HCT116 (cell line): Measurements from ENCODE around the gene TFE3. TPM values are rescaled to one million over a fixed set of nuclear protein-coding genes. Genes with fewer than 3 reads are reported as not detected.

Experiments used
- ATAC-seq: fragments of 200-7000 bp; cut with Tn5 transposase; 2 replicates; pipeline ENCODE4 v1.9.1; 2020; ENCODE audit warnings: mild to moderate bottlenecking, moderate library complexity
- BruUV-seq: library from RNA; stranded (reverse); fragments of 400-500 nt; replicated peaks from 2 replicates; lab custom pipeline; 2021; lab: Mats Ljungman, UMichigan
- CTCF ChIA-PET: fragments of 300-600 bp; sonication (Branson Sonifier 250); formaldehyde crosslinking; loops from one replicate; lab custom pipeline; 2021; ENCODE audit warnings: antibody characterized with exemption; lab: Charles Lee
- POLR2A ChIA-PET: fragments of 300-600, 350-600 bp; sonication (Branson Sonifier 250); formaldehyde crosslinking; loops from one replicate; lab custom pipeline; 2021; ENCODE audit warnings: antibody characterized with exemption; lab: Charles Lee
- RAD21 ChIA-PET, 2 experiments: fragments of 300-600 bp; sonication (Branson Sonifier 250); formaldehyde crosslinking; loops; one replicate each; lab custom pipeline; 2023; ENCODE audit warnings: low total read pairs in 2 of 2; ENCODE audit not compliant: uncharacterized antibody in 2 of 2, unreplicated experiment in 2 of 2, low non-redundant PET in 1 of 2; lab: Charles Lee
- DNase-seq: peaks from one replicate; pipeline ENCODE4 v3.0.0-alpha.2; 2010; ENCODE audit warnings: low read depth, low spot score
- H2AFZ ChIP-seq: fragments of 200-600 bp; shearing (Covaris generic), sonication (generic); 2 replicates; pipeline ENCODE4 v1.6.1; 2017; ENCODE audit warnings: low read depth, mixed run types, mixed read lengths, antibody characterized with exemption, low read length; ENCODE audit not compliant: poor library complexity, severe bottlenecking
- H3K27ac ChIP-seq: 2 replicates; pipeline ENCODE4 v1.5.1; 2012; ENCODE audit warnings: low read depth, low read length
- H3K27me3 ChIP-seq: fragments of 200-600 bp; sonication (generic); 2 replicates; pipeline ENCODE4 v1.6.1; 2016; ENCODE audit warnings: mixed run types, low read length, mixed read lengths; ENCODE audit not compliant: insufficient read depth
- H3K36me3 ChIP-seq, 2 experiments: fragments of 200-500 bp in 1 of 2; fragments of 200-600 bp in 1 of 2; sonication (Bioruptor generic) in 1 of 2; sonication (generic) in 1 of 2; 2 replicates each; pipeline versions ENCODE4 v1.5.1 to v1.6.1; 2014 to 2016; ENCODE audit warnings: low read length in 2 of 2, inconsistent platforms in 1 of 2, mixed read lengths in 1 of 2, mixed run types in 1 of 2; ENCODE audit not compliant: insufficient read depth in 2 of 2, control insufficient read depth in 1 of 2
- H3K4me1 ChIP-seq, 2 experiments: fragments of 200-600 bp in 1 of 2; sonication (generic) in 1 of 2; 2 replicates each; pipeline versions ENCODE4 v1.5.1 to v1.6.1; 2012 to 2017; ENCODE audit warnings: low read length in 2 of 2, inconsistent platforms in 1 of 2, mild to moderate bottlenecking in 1 of 2, mixed read lengths in 1 of 2, mixed run types in 1 of 2, moderate library complexity in 1 of 2; ENCODE audit not compliant: insufficient read depth in 2 of 2, control insufficient read depth in 1 of 2
- H3K4me2 ChIP-seq: fragments of 200-600 bp; sonication (generic); 2 replicates; pipeline ENCODE4 v1.6.1; 2017; ENCODE audit warnings: mixed run types, low read length, mixed read lengths
- H3K4me3 ChIP-seq, 2 experiments: fragments of 200-600 bp in 1 of 2; sonication (generic) in 1 of 2; replicated peaks in 1 of 2; 2 replicates each; pipeline ENCODE4 v1.5.1; 2011 to 2016; ENCODE audit warnings: low read length in 2 of 2, control low read depth in 1 of 2, low read depth in 1 of 2, mild to moderate bottlenecking in 1 of 2, mixed read lengths in 1 of 2, mixed run types in 1 of 2
- H3K79me2 ChIP-seq: fragments of 200-600 bp; sonication (generic); 2 replicates; pipeline ENCODE4 v1.6.1; 2017; ENCODE audit warnings: mild to moderate bottlenecking, mixed run types, low read length, moderate library complexity, mixed read lengths; ENCODE audit not compliant: insufficient read depth
- H3K9ac ChIP-seq: fragments of 200-600 bp; sonication (generic); 2 replicates; pipeline ENCODE4 v1.6.1; 2016; ENCODE audit warnings: low read length, mixed read lengths
- H3K9me2 ChIP-seq: fragments of 200-600 bp; sonication (generic), shearing (Covaris generic); 2 replicates; pipeline ENCODE4 v1.6.1; 2017; ENCODE audit warnings: mixed run types, mild to moderate bottlenecking, moderate library complexity; ENCODE audit not compliant: insufficient read depth
- H3K9me3 ChIP-seq, 2 experiments: fragments of 200-500 bp in 1 of 2; fragments of 200-600 bp in 1 of 2; sonication (Bioruptor generic) in 1 of 2; sonication (generic) in 1 of 2; 2 replicates each; pipeline ENCODE4 v1.6.1; 2014 to 2017; ENCODE audit warnings: low read length in 2 of 2, mixed read lengths in 2 of 2, inconsistent platforms in 1 of 2, low read depth in 1 of 2, mild to moderate bottlenecking in 1 of 2, mixed run types in 1 of 2, moderate library complexity in 1 of 2; ENCODE audit not compliant: control insufficient read depth in 1 of 2, insufficient read depth in 1 of 2
- H4K20me1 ChIP-seq: fragments of 200-600 bp; sonication (generic), shearing (Covaris generic); 2 replicates; pipeline ENCODE4 v1.6.1; 2017; ENCODE audit warnings: mixed run types, mild to moderate bottlenecking, moderate library complexity; ENCODE audit not compliant: insufficient read depth
- CEBPB ChIP-seq: IDR thresholded peaks from 2 replicates; pipeline ENCODE4 v1.6.1; 2012; ENCODE audit warnings: low read depth
- CTCF ChIP-seq, 3 experiments: fragments of 200-600 bp in 1 of 3; sonication (generic) in 1 of 3; IDR thresholded peaks in 2 of 3; conservative IDR thresholded peaks in 1 of 3; 2 replicates each; pipeline ENCODE4 v1.5.1; 2012 to 2017; ENCODE audit warnings: low read depth in 2 of 3, low read length in 2 of 3, antibody characterized with exemption in 1 of 3, borderline replicate concordance in 1 of 3, control low read depth in 1 of 3, mild to moderate bottlenecking in 1 of 3, mixed read lengths in 1 of 3, mixed run types in 1 of 3, moderate library complexity in 1 of 3; ENCODE audit not compliant: insufficient read depth in 1 of 3
- EGR1 ChIP-seq: IDR thresholded peaks from 2 replicates; pipeline ENCODE4 v1.6.1; 2012; ENCODE audit warnings: low read depth
- EZH2 ChIP-seq: fragments of 200-600 bp; sonication (generic); IDR thresholded peaks from 2 replicates; pipeline ENCODE4 v1.6.1; 2017; ENCODE audit warnings: antibody characterized with exemption, mixed run types
- EZH2phosphoT487 ChIP-seq: fragments of 200-600 bp; IDR thresholded peaks from 2 replicates; pipeline ENCODE4 v1.6.1; 2018; ENCODE audit warnings: antibody characterized with exemption, borderline replicate concordance
- JUND ChIP-seq: IDR thresholded peaks from 2 replicates; pipeline ENCODE4 v1.6.1; 2012
- POLR2A ChIP-seq: IDR thresholded peaks from 2 replicates; pipeline ENCODE4 v1.7.0; 2011; ENCODE audit warnings: borderline replicate concordance; ENCODE audit not compliant: insufficient read depth, insufficient read length; ENCODE audit errors: extremely low read depth
- POLR2AphosphoS5 ChIP-seq: IDR thresholded peaks from 2 replicates; pipeline ENCODE4 v1.6.1; 2011; ENCODE audit warnings: mild to moderate bottlenecking, low read depth, low read length, moderate library complexity
- RAD21 ChIP-seq: IDR thresholded peaks from 2 replicates; pipeline ENCODE4 v1.6.1; 2012; ENCODE audit warnings: low read depth, mild to moderate bottlenecking
- REST ChIP-seq: IDR thresholded peaks from 2 replicates; pipeline ENCODE4 v1.6.1; 2012; ENCODE audit warnings: low read depth
- SP1 ChIP-seq: IDR thresholded peaks from 2 replicates; pipeline ENCODE4 v1.6.1; 2012; ENCODE audit warnings: low read depth
- SRF ChIP-seq: IDR thresholded peaks from 2 replicates; pipeline ENCODE4 v1.6.1; 2012; ENCODE audit warnings: low read depth
- YY1 ChIP-seq: IDR thresholded peaks from 2 replicates; pipeline ENCODE4 v1.6.1; 2011; ENCODE audit warnings: low read length, low read depth, moderate library complexity, mild to moderate bottlenecking; ENCODE audit not compliant: insufficient replicate concordance; ENCODE audit errors: extremely low read depth
- ZFX ChIP-seq: fragments of 450-650 bp; IDR thresholded peaks from 2 replicates; pipeline ENCODE4 v1.6.1; 2017
- ZNF274 ChIP-seq: fragments of 200-500 bp; sonication (Bioruptor generic); IDR thresholded peaks from 2 replicates; pipeline ENCODE4 v1.6.1; 2014; ENCODE audit warnings: mild to moderate bottlenecking, low read depth, low read length, inconsistent platforms
- intact Hi-C: fragments of 100-400 bp; cut with micrococcal nuclease; formaldehyde crosslinking; loops from 2 replicates; pipeline ENCODE4 v1.10.0; 2022
- total RNA-seq: library from RNA; stranded (reverse); gene quantifications from one replicate; pipeline ENCODE4 v1.2.1, GENCODE V29; 2021; ENCODE audit not compliant: unreplicated experiment
- TF ChIP-seq, protein P1 (sequence below): IDR thresholded peaks from 2 replicates; pipeline ENCODE4 v1.6.1; 2012
- TF ChIP-seq, protein P2 (sequence below): IDR thresholded peaks from 2 replicates; pipeline ENCODE4 v1.6.1; 2011; ENCODE audit warnings: mild to moderate bottlenecking, low read length, moderate library complexity; ENCODE audit not compliant: insufficient replicate concordance; ENCODE audit errors: extremely low read depth

Gene TFE3
- total RNA-seq, 1 experiment from 2014 or later = 17.1 TPM

DNA sequence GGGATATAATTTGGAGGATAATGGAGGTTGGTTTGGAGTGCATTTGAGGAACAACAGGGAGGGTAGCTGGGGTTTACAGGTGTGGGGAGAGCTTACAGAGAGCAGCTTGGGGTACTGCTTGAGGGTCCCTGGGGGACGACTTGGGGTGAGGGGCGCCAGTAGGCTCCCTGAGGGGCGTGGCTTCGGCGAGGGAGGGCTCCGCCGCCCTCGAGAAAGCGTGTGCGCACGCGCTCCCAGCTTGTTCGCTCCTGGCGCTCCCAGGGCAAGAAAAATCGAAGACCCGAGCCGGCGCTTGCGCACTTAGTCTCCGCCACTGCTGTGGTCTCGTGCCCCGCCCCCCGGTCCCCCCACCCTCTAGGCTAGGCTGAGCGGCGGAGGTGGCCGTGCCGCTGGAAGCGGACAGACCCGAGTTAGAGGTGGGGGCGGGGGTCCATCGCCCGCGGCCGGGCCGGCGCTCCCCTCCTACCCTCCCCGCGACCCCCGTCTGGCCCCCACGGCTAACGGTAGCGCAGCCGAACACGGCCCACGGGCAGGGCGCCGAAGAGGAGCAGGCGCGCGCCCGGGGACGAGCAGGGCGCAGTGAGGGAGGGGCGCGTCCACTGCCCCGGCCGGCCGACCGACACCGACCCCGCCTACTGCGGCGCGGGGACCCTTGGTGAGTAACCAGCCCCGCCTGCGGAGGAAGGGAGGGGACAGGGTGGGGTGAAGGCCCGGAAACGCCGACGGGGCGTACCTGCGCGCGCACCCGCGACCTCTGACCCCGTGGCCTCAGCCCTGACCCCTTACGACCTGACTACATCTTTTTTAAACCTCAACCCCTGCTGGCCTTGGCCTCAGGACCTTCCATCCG, 10.3 kb upstream of the TFE3 start:
- Histone ChIP-seq H3K27ac (no peak overlapping the region), H2AFZ (no peak overlapping the region), H3K4me2 (no peak overlapping the region), H3K36me3 (no peaks in the 10 kb centered on the region), H3K9me2 (no peaks in the 10 kb centered on the region), H3K27me3 (no peaks in the 10 kb centered on the region), H3K9ac (no peak overlapping the region), H3K79me2 (no peaks in the 10 kb centered on the region), H3K4me1 (peaks cover 0 to 2% of the 10 kb centered on the region in 2 experiments; a peak in 2 of 4 replicates), H3K4me3 (no peak overlapping the region), H4K20me1 (no peaks in the 10 kb centered on the region), H3K9me3 (no peaks in the 10 kb centered on the region)
- intact Hi-C loops = no loop called here
- ChIA-PET RAD21 (no interaction called here), CTCF (no interaction called here), POLR2A (no interaction called here)
- no TSS peak for BruUV-seq
- ATAC-seq (no peak), DNase-seq (no peak)
- TF ChIP-seq CEBPB = no peak
- TF ChIP-seq RAD21 = no peak
- no peak for TF ChIP-seq CTCF (IDR thresholded peaks at IDR 0.05 in 2 of 3, conservative IDR thresholded peaks at IDR 0.05 in 1 of 3; ENCODE audit: borderline replicate concordance in 1 of 3, insufficient read depth in 1 of 3, low read depth in 2 of 3, low read length in 2 of 3)
- no peak for TF ChIP-seq EGR1
- no peak for TF ChIP-seq JUND
- TF ChIP-seq, protein P1, sequence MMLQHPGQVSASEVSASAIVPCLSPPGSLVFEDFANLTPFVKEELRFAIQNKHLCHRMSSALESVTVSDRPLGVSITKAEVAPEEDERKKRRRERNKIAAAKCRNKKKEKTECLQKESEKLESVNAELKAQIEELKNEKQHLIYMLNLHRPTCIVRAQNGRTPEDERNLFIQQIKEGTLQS = no peak
- no peak for TF ChIP-seq YY1
- TF ChIP-seq EZH2 = no peak
- TF ChIP-seq POLR2AphosphoS5 = no peak
- TF ChIP-seq SRF = no peak
- TF ChIP-seq REST = no peak
- no peak for TF ChIP-seq EZH2phosphoT487
- TF ChIP-seq ZNF274 = no peak
- no peak for TF ChIP-seq SP1
- no peak for TF ChIP-seq ZFX
- TF ChIP-seq POLR2A = no peak
- TF ChIP-seq, protein P2, sequence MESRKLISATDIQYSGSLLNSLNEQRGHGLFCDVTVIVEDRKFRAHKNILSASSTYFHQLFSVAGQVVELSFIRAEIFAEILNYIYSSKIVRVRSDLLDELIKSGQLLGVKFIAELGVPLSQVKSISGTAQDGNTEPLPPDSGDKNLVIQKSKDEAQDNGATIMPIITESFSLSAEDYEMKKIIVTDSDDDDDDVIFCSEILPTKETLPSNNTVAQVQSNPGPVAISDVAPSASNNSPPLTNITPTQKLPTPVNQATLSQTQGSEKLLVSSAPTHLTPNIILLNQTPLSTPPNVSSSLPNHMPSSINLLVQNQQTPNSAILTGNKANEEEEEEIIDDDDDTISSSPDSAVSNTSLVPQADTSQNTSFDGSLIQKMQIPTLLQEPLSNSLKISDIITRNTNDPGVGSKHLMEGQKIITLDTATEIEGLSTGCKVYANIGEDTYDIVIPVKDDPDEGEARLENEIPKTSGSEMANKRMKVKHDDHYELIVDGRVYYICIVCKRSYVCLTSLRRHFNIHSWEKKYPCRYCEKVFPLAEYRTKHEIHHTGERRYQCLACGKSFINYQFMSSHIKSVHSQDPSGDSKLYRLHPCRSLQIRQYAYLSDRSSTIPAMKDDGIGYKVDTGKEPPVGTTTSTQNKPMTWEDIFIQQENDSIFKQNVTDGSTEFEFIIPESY = no peak
